HG02938 (cell line): Measurements from ENCODE around the gene ITGA1.
"Not testable (repeated sequence)": the region's sequence is repeated elsewhere in the genome, so short reads cannot be mapped to it uniquely, and the experiment has no call there.

Experiments used
- ATAC-seq: cut with Tn5 transposase; IDR thresholded peaks from one replicate; pipeline ENCODE4 v1.9.1; 2021; ENCODE audit warnings: mild to moderate bottlenecking, moderate library complexity; ENCODE audit not compliant: unreplicated experiment

The ITGA1 gene

DNA sequence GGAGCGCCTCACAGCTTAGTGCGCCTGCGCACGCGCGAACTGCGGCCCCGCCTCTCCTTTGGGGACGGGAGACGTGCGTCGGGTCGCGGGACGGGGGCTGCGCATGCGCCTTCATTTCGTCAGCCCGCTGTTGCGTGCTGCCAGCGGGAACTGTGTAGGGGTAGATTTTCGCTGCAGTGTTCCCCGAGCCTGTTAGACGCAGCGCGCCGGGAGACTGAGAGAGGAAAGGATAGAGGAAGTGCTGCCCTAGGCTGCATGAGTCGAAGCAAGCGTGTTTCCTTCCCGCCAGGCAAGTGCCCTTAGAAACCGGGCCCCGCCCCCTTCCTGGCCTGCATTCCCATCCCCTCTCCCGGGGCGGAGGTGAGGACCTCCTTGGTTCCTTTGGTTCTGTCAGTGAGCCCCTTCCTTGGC is 12.3 kb downstream of the ITGA1 start:
- peak; percentile 77 for ATAC-seq

DNA sequence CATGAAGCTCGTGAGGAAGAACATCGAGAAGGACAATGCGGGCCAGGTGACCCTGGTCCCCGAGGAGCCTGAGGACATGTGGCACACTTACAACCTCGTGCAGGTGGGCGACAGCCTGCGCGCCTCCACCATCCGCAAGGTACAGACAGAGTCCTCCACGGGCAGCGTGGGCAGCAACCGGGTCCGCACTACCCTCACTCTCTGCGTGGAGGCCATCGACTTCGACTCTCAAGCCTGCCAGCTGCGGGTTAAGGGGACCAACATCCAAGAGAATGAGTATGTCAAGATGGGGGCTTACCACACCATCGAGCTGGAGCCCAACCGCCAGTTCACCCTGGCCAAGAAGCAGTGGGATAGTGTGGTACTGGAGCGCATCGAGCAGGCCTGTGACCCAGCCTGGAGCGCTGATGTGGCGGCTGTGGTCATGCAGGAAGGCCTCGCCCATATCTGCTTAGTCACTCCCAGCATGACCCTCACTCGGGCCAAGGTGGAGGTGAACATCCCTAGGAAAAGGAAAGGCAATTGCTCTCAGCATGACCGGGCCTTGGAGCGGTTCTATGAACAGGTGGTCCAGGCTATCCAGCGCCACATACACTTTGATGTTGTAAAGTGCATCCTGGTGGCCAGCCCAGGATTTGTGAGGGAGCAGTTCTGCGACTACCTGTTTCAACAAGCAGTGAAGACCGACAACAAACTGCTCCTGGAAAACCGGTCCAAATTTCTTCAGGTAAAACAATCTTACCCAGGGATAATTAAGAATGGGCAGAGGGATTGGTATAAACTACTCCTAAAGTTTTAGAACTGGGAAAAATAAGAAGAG is 12.9 kb downstream of the ITGA1 start:
- peak; percentile 33 for ATAC-seq

DNA sequence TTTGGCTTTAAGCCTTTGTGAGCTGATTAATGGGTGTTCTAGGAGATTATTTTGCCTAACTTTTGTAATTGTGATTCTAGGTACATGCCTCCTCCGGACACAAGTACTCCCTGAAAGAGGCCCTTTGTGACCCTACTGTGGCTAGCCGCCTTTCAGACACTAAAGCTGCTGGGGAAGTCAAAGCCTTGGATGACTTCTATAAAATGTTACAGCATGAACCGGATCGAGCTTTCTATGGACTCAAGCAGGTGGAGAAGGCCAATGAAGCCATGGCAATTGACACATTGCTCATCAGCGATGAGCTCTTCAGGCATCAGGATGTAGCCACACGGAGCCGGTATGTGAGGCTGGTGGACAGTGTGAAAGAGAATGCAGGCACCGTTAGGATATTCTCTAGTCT is 13.6 kb downstream of the ITGA1 start:
- ATAC-seq, result no peak

DNA sequence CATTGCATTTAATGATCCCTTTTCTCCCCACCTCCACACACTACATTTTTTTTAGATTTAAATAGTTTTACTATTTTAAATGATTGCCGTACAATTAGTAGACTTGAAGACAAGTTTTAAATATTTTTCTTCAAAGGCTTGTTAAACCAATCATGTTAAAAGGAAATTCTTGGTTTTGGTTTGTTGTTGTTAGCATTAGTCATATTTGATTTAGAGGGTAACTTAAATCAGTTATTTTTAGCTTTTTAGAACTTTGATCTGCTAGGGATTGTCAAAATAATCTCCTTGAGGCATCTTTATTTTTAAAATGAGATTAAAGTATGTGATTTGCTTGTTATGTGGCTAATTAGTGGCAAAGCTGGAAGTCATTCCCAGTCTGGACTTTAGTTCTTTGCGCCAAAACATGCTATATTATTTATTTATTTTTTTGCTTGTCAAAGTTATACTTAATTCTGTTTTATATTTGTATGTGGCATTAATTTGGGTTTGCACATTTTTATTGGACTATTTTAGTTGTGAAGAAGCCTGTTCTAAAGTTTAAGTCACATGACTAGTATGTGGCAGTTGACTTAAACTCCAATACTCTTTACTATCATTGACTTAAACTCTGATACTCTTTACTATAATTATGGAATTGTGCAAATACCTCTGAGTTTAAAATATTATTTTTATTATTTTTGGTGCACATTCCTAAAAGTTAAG is 14.7 kb downstream of the ITGA1 start:
- ATAC-seq, result no peak

DNA sequence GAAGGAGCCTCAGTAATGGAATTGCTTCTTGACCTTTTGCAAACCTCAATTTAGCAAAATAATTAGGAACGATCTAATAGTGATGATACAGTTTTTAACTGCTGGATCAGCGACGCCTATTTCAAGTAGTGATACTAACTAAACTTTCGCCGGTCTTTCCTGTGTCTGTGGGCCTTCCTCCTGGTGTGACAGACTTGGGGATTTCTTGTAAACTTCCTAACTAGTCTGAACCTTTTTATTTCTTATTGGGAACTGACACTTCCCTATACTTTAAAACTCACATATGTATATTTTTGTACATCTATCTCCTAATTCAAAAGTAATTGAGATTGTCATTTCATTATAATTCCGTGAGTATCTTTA is 15.2 kb downstream of the ITGA1 start:
- ATAC-seq, result no peak

DNA sequence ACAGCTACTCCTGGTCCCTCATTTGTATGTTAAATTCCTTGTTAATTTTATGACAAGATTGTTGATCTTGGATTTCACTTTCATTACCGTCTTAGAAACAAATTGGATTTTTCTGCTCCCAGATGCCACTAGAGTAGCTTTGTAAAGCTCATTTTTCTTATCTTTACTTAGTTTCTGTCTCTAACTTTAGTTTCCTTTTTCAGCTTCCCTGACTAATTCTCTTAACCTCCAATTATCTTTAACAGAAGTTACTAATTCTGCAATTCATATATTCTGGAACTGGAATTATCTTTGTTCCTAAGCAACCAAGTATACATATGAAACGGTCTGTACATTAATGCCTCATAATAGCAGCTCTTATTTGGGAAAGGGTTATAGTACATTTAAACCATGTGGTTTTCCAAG is 16.7 kb downstream of the ITGA1 start:
- no peak for ATAC-seq

DNA sequence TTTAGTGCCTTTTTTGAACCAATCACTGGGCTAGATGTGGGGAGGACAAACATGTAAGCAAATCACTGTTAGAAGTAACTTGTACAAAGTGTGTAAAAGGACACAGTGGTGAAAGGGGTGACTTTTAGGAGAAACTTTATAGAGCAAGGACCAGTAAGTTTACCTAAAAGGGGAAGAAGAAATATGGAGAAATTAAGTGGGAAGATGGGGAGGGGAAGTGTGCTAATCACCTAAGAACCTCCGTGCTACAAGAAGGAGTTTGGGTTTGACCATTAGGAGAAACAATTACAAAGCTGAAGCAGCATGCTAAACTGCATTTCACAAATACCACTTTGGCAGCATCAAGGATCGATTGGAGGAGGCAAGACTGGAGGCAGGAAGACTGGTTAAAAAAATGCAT is 17.3 kb downstream of the ITGA1 start:
- no peak for ATAC-seq

DNA sequence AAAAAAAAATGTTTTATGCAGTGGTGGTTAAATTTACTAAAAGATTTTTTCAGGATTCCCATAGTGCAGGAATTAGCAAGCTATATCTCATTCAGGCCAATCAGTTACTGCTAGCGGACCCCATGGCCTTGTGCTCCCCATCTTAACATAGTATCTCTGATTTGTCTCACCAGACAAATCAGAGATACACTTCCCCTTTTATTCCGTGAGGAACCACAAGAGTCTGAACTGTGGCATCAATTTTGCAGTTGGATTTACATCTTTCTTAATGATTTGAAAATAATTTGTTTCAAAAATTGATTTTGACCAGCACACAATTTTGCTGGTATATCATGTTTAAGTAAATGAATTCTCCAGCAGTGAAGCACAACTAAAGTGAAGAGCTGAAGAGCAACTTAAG is 17.9 kb downstream of the ITGA1 start:
- no peak for ATAC-seq

DNA sequence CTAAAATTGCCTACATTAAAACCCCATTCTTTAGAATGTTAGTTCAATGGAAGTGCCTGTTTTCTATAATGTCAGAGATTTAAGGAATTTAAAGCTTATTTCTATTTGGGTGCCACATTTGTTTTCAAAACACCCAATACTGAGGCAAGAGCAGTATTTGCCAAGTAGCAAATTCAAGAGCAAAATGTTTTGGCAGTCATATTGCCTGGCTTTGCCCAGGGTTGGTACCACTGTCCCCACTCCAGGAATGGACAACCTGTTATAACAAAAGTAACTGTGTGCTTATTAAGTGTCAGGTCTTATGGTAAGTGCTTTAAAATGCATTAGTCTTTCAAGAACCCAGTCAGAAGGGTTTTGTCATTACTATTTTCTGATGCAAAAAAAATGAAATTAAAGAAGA is 19.3 kb downstream of the ITGA1 start:
- ATAC-seq, result no peak

DNA sequence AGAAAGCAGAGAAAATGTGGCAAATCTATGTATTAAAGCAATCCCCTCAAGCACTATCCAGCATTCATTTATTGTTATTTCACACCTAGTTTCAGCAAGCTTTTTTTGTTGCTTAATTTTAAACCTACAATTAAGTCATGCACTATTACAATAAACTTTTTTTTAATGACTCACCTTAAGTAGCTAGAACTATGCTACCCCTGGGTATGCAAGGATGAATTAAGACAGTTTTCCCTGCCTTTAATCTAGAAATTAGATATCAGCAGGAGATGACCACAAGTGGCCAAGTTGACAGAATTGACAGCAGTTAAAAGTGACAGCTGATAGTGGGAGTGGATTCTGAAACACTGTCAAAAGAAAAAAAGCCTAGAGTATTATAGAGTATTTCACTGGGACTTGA is 20.0 kb downstream of the ITGA1 start:
- ATAC-seq, result no peak

DNA sequence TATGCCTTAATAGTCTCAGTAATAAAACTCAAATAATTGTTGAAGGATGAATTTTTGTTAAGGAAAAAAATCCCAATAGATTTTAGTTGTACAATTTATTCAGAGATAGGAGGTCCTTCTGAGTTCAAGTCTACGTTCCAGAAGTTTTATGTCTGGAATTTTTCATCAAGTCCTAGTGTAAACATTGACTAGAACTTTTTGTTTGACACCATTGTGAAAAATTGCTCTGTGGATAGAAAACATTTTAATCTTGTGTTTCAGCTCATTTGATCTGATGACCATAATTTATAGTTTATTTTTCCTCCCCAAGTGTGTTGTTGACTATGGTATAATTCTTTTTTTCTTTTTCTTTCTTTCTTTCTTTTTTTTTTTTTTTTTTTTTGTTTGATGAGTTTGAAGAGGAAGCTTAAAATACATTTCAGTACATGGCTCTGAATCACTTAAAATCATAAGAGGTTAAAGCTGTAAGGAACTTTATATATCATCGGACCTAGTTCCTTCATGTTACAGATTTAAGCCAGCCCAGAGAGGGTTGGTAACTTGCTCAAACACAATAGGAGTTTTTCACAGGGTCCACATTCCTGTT is 20.7 kb downstream of the ITGA1 start:
- no peak for ATAC-seq

DNA sequence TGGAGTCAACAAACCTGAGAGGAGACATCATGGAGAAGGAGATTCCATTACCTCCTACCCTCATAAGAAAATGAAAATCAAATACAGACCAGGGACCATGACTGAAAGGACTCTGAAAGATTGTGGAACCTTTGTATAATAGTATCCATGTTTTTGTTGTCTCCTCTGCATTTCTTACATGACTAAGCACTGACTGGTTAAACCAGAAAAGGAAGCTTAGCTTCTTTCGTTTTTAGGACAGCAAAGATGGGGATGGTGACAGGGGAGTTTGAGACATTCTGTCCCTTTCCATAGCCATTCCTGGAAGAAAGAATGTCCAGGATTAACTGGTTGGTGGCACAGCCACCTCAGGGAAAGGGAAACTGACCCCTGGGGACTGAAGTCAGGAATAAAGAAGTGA is 22.2 kb downstream of the ITGA1 start:
- no peak for ATAC-seq

DNA sequence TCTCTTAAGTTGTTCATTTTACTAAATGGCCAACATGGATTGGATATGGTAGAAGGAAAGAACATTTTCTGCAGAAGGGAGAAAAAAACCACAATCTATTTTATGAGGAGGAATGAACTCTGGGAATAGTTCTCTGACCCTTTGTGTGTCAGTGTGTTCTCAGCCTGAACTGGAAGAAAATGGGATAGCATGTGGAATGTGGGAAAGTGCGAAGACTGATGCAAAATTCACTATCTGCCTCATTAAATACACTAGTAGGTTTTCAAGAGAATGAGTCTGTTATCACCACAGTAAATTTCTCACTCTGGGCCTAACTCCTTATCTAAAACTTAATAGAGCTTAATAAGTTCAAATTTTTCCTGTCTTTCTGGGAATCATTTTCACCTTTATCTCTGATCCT is 22.7 kb downstream of the ITGA1 start:
- no peak for ATAC-seq

DNA sequence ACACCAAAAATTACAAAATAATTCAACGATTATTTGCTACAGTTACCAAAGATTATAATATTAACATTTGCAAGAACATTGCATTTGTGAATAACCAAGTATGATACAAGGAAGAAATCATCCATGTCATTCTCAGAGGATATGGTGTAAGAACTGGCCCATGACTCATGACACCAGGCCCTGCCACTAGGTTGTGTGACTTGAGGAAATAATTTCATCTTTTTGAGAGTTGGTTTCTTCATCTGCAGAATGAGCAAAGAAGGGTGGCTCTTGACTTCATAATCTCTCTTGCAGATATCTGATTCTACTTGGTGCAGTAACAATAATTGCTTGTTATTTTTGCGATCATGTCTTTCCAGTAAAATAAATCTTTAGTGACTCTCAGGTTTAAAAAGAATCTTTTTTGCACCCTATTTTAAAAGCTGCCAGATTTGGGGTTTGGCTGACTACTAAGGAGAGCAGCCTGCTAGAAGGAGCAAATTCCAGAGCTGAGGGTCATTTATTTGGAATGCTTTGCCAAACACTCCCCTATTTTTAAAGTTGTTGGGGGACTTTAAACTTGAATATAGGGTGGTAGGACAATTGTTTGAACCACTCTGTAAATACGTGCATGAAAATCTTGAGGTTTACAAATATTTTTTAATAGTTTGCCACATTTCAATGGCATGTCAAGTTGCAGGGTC is 23.5 kb downstream of the ITGA1 start:
- ATAC-seq, result no peak

DNA sequence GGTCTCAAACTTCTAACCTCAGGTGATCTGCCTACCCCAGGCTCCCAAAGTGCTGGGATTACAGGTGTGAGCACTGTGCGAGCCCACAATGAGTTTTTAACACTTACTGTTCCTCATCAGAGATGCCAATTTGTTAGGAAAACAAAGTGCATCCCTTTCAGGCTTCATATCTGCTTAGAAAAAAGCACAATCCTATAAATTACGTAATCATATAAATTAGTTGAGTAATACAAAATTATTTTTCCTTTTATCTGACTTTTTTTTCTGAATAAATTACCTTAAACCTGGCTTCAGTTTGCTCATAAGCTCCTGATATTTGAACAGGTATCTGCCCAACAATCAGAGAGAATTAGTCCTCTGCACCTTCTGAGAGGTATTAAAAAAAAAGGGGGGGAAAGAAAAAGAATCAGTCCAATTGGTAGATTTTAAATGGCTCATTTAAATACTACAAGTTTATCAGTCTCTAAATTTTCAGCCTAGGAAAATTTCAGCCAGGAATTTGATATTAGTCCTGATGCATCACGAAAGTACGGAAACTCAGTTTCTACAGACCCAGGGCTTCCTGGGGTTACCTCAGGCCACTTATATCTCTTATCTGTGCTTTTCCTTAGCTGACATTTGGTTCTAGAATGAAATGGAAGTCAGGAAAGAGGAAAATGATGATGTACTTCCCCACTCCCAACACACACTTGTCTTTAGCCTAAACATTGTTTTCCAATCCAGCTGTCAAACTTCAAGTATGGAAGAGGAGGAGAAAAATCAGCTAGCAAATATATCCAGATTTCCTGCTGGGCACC is 26.8 kb downstream of the ITGA1 start:
- no peak for ATAC-seq

DNA sequence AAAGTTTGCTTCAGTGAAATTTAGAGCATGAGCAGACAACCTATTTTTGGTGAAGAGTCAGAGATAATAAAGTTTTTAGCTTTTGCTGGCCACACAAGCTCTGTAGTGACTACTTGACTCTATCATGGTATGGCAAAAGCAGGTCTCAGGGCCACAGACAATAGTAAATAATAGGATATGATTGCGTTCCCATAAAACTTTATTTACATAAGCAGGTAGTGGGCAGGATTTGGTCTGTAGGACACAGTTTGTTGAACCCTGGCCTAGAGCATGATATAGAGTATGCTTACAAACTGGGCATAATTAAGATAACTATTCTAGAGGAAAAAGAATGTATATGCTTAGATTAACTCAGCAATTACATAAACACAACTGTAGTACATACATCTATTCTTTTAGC is 30.1 kb downstream of the ITGA1 start:
- no peak for ATAC-seq

DNA sequence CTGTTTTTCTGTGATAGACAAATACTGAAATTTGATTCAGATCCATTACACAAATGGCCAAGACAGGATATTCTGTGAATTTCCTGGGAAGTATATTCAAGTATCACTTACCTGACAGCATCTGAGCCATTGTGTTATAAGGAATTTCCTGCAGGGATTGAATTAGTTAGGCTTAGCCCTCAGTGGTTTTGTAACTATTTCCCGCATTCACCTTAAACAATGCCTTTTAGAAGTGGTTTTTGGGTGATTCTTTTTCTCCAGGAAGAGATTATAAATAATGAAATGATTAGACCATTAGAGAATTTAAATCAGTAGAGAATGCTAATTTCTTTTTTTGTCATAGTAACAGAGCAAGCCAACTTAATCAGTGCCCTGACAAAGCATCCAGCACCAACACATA is 30.6 kb downstream of the ITGA1 start:
- no peak for ATAC-seq

DNA sequence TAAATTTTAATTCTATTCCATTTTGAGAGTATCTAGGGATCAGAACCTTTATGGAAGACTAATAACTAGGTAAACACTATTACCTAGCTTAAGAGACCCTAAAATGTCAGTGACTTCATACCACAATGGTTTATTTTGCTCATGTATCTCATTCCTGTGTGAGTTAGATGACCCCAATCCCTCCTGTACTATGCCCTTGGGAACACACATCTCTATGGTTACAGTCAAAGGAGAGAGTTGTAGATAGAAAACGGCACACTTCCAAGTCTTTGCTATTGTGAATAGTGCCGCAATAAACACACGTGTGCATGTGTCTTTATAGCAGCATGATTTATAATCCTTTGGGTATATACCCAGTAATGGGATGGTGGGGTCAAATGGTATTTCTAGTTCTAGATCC is 31.1 kb downstream of the ITGA1 start:
- ATAC-seq, result not testable (repeated sequence)

DNA sequence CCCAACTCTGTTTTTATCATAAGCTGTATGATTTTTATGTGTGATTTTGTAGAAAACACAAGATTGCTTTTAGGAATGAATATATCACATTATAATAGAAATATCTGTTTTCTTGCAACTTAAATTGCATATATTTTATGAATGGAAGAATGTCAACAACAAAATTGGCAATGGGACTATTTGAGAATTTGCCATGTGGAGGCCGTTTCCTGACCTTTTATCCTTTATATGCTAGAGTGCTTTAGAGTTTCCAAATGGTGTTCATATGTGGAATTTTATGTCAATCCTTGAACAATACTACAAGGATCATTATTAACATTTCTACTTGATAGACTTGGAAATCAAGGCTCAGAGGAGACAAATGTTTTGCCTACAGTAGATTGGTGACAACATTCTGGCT is 34.2 kb downstream of the ITGA1 start:
- ATAC-seq, result no peak

DNA sequence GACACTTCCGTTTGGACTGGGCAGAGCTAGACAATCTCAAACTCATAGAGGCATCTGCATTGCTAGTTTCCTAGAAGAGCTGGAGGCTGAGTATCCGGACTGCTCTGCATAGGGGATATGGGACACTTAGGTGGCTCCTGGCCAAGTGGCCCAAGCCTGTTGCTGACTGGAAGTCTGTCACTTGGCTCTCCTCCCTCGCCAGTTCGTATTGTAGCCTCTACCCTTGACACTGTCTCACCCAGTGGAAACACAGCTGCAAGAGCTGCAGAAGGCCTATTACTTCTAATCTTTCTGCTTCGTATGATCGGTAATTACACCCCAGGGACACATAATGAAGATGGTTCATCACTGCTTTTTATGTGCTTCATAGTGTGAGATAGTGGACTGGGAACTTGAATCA is 34.7 kb downstream of the ITGA1 start:
- ATAC-seq, result no peak

DNA sequence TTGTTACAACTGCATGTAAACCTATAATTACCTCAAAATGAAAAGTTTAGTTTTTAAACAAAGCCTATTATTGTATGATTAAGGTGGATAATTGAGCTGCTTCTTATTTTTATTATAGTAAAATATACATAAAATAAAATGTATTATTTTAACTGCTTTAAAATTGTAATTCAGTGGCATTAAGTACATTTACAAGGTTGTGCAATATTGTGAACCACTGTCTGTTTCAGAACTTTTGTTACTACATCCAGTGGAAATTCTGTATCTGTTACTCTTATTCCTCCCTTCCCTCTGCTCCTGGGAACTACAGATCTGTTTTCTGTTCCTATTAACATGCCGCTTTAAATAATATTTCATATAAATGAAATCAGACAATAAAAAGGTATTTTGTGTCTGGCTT is 37.1 kb downstream of the ITGA1 start:
- ATAC-seq, result no peak
